Right lobe of liver (tissue), 4 donors: Measurements from ENCODE around the gene CEP57L1.

Experiments
- POLR2A ChIP-seq: fragments of 450-650 bp; IDR thresholded peaks from one replicate; pipeline ENCODE4 v1.6.1; 2017; ENCODE audit warnings: antibody characterized with exemption, mild to moderate bottlenecking
- TF ChIP-seq, protein P1 (sequence below), 4 donors: fragments of 200-600 bp in 3 of 4; fragments of 450-650 bp in 1 of 4; IDR thresholded peaks; one replicate each; pipeline versions ENCODE4 v1.5.1 to v1.8.0; 2016 to 2022; ENCODE audit warnings: antibody characterized with exemption in 4 of 4, mild to moderate bottlenecking in 2 of 4
- donor health status: DM: no; HTN: no; CAD: no.
- donor health status: DM: no; HTN: no; CAD: no.
- donor health status: DM: no; HTN: yes; CAD: no.

DNA sequence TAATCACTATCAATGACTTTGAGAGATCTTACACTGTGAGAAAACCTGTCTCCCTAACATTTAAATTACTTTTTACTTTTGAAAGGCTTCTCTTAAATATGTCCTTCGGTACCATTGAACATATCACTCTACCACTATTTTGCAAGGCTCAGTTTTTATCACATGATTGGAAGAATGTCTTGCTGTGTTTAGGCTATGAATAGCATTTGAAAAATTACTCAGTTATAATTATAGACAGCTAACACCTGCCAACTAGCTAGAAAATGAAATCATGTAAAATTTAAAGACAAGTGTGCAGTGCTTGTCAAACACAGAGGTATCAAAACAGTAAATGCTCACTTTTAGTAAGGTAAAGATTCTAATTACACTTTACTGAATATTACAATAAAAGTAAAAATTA, 11.7 kb upstream of the CEP57L1 start:
- TF ChIP-seq, protein P1, sequence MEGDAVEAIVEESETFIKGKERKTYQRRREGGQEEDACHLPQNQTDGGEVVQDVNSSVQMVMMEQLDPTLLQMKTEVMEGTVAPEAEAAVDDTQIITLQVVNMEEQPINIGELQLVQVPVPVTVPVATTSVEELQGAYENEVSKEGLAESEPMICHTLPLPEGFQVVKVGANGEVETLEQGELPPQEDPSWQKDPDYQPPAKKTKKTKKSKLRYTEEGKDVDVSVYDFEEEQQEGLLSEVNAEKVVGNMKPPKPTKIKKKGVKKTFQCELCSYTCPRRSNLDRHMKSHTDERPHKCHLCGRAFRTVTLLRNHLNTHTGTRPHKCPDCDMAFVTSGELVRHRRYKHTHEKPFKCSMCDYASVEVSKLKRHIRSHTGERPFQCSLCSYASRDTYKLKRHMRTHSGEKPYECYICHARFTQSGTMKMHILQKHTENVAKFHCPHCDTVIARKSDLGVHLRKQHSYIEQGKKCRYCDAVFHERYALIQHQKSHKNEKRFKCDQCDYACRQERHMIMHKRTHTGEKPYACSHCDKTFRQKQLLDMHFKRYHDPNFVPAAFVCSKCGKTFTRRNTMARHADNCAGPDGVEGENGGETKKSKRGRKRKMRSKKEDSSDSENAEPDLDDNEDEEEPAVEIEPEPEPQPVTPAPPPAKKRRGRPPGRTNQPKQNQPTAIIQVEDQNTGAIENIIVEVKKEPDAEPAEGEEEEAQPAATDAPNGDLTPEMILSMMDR (IDR thresholded peaks at IDR 0.05) = no peak
- TF ChIP-seq POLR2A = no peak
